ENCODE measurements around the gene SH3BP4. TPM values are rescaled to one million over a fixed set of nuclear protein-coding genes. Genes with fewer than 3 reads are reported as not detected.
A peak's percentile ranks its signal among the peaks of the same experiment; 100 is the strongest.

The SH3BP4 gene
- total and polyA plus RNA-seq, 2 of the 13 experiments (the other 11 are each of a cell fraction or from before 2014, with no cell fraction given): 34.6 to 99.1 TPM

DNA sequence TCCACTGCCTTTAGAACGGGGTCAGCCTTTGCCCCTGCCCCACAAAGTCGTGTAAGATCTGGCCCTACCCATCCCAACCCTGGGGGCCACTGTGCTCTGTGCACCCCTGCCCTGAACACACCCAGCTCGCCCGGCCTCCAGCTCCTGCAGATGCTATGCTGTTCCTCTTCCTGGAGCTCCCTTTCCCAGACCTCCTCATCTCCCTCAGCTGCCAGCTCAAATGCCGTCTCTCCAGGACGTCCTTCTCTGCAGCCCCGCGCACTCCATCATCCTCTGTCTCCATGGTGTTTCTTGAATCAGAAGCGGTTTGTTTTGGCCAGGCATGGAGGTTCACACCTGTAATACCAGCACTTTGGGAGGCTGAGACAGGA lies 94.1 kb downstream of the SH3BP4 start (continued):
- no peak for TF ChIP-seq ZKSCAN5 (CRISPR knock-in tag; IDR thresholded peaks at IDR 0.05)
- TF ChIP-seq AGO2 (optimal IDR thresholded peaks at IDR 0.05; ENCODE audit: low read depth, low read length): peak; percentile 49
- TF ChIP-seq, protein P1, sequence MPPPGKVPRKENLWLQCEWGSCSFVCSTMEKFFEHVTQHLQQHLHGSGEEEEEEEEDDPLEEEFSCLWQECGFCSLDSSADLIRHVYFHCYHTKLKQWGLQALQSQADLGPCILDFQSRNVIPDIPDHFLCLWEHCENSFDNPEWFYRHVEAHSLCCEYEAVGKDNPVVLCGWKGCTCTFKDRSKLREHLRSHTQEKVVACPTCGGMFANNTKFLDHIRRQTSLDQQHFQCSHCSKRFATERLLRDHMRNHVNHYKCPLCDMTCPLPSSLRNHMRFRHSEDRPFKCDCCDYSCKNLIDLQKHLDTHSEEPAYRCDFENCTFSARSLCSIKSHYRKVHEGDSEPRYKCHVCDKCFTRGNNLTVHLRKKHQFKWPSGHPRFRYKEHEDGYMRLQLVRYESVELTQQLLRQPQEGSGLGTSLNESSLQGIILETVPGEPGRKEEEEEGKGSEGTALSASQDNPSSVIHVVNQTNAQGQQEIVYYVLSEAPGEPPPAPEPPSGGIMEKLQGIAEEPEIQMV (CRISPR knock-in tag; IDR thresholded peaks at IDR 0.05; ENCODE audit: low read depth): no peak
- TF ChIP-seq, protein P2, sequence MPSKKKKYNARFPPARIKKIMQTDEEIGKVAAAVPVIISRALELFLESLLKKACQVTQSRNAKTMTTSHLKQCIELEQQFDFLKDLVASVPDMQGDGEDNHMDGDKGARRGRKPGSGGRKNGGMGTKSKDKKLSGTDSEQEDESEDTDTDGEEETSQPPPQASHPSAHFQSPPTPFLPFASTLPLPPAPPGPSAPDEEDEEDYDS (CRISPR knock-in tag; IDR thresholded peaks at IDR 0.05): no peak
- no peak for TF ChIP-seq JDP2 (CRISPR knock-in tag; IDR thresholded peaks at IDR 0.05; ENCODE audit: borderline replicate concordance)
- no peak for TF ChIP-seq ZBTB7A (CRISPR knock-in tag; IDR thresholded peaks at IDR 0.05)
- TF ChIP-seq SYNCRIP (IDR thresholded peaks at IDR 0.05; ENCODE audit: insufficient read depth, low read depth, low read length): no peak
- TF ChIP-seq ZNF816 (CRISPR knock-in tag; IDR thresholded peaks at IDR 0.05; ENCODE audit: borderline replicate concordance): no peak
- TF ChIP-seq ATAD3A (CRISPR knock-in tag; IDR thresholded peaks at IDR 0.05): no peak
- TF ChIP-seq ZNF720 (CRISPR knock-in tag; IDR thresholded peaks at IDR 0.05): no peak
- TF ChIP-seq ZNF772 (CRISPR knock-in tag; IDR thresholded peaks at IDR 0.05): no peak
- TF ChIP-seq ZC3H13 (CRISPR knock-in tag; IDR thresholded peaks at IDR 0.05): 0 out of 2 replicates have a peak, but pooled peaks have one; percentile 26

DNA sequence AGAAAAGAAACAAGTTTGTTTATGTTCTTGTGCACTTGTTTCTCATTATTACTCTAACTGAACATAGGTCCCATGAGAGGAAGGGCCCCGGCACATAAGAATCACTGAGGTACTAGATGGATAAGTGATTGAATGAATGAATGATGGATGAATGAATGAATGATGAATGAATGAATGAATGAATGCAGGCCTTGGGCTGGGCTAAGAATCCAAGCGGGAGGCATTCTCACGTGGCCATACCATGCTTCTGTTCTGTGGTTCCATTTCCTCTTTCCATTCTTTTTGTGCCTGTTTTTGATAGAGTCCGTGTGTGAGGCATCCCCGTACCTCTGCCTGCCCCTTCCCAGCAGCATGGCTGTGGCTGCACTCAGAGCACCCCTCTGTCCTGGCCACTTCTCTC lies 94.8 kb downstream of the SH3BP4 start:
- Histone ChIP-seq H3K27me3 (ENCODE audit: control insufficient read depth in 1 of 2, insufficient read depth in 2 of 2, low read length in 2 of 2) (no peaks in the 10 kb centered on the region), H4K20me1 (ENCODE audit: insufficient read depth, low read length) (peaks cover 75% of the 10 kb centered on the region), H3K9me3 (ENCODE audit: low read length) (no peaks in the 10 kb centered on the region), H3K27ac (ENCODE audit: extremely low read length, insufficient read depth, low read length) (no peak overlapping the region), H3K4me3 (replicated peaks in 1 of 3; ENCODE audit: insufficient read depth in 1 of 3, low read depth in 2 of 3, low read length in 3 of 3) (no peak overlapping the region), H3K9ac (ENCODE audit: insufficient read depth, low read depth, low read length) (no peak overlapping the region), H3K79me2 (ENCODE audit: insufficient read depth, low read length) (peaks cover 14% of the 10 kb centered on the region), H3K36me3 (replicated peaks in 1 of 2; ENCODE audit: control insufficient read depth in 1 of 2, insufficient read depth in 2 of 2, low read length in 2 of 2) (peaks cover 61 to 92% of the 10 kb centered on the region in 2 experiments), H3K4me1 (ENCODE audit: insufficient read depth, low read length) (peaks cover 11% of the 10 kb centered on the region; the same call in 1 of the 2 replicates), H2AFZ (ENCODE audit: low read length) (no peak overlapping the region), H3K4me2 (ENCODE audit: low read depth, low read length) (no peak overlapping the region)
- 96% methylated on average over 5 of the region's 5 CpGs for WGBS (ENCODE audit: low lambda C conversion rate)
- no peak for DNase-seq (ENCODE audit: low spot score)
- no TSS peak for BruUV-seq (replicated peaks)
- intact Hi-C loops (cut with micrococcal nuclease; ENCODE audit: unreplicated experiment): no loop called here
- FAIRE-seq: no peak
- no peak for ATAC-seq
- POLR2A ChIA-PET: no interaction called here
- CTCF ChIA-PET (ENCODE audit: low intra/inter-chr PET ratio, low total read pairs): no interaction called here
- no peak for TF ChIP-seq ZNF530 (CRISPR knock-in tag; IDR thresholded peaks at IDR 0.05; ENCODE audit: low read depth)
- peak; percentile 45 for TF ChIP-seq RBM22 (optimal IDR thresholded peaks at IDR 0.05; ENCODE audit: low read length)
- peak; percentile 95 for TF ChIP-seq ZNF24 (IDR thresholded peaks at IDR 0.05)
- in situ Hi-C loops (cut with HindIII; ENCODE audit: extremely low pct_ligation_motif_present, low pct_unique_long_range_greater_than_20kb): no loop called here

All from HepG2 (cell line).